D341Med (cell line): ENCODE data around the gene GGT6.
"Not testable (repeated sequence)": the region's sequence is repeated elsewhere in the genome, so short reads cannot be mapped to it uniquely, and the experiment has no call there.

Experiments
- DNase-seq: peaks from one replicate; pipeline ENCODE4 v3.0.0; 2012; ENCODE audit warnings: low spot score

The GGT6 gene

GRCh38 chr17:4560421-4560820 is at the start of gene GGT6:
Gene GGT6 (minus strand): TSS chr17:4560577. CDS start chr17:4560521, 56 bp downstream.
- no peak for DNase-seq

DNA sequence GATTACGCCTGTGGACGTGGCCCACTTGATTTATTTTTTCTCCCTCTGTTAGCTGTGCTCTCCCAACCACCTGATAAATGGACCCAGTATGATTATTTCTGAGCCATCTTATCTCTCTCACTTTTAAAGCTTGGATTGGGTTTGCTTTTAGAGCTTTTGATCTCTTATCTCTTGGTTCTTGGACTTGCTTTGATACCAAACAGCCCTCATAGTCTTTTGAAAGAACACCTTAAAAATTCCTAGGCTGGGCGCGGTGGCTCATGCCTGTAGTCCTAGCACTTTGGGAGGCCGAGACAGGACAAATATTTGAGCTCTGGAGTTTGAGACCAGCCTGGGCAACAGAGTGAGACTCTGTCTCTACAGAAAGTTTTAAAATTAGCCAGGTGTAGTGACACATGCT is 49.8 kb upstream of the GGT6 start:
- no peak for DNase-seq

GRCh38 chr17:4609761-4610160 is 49.4 kb upstream of the GGT6 start:
- no peak for DNase-seq

DNA sequence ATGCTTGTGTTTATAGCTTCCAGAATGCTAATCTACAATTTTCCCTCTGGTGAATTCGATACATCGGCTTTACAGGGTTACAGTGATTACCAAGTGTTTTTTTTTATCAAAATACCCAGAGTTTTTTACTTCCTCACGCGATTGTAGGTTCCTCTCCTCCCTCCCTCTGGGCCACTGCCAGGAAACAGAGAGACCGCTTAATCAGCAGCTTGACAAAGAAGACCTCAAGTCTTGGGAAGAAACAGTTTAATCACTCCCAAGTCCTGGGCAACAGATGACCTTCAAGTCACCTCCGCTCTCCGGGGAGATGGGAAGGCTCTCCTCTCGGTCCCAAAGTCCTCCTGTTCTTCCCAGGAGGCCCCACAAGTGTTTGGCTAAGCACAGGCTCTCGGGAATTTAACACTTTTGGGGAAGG is 47.4 kb upstream of the GGT6 start:
- no peak for DNase-seq

DNA sequence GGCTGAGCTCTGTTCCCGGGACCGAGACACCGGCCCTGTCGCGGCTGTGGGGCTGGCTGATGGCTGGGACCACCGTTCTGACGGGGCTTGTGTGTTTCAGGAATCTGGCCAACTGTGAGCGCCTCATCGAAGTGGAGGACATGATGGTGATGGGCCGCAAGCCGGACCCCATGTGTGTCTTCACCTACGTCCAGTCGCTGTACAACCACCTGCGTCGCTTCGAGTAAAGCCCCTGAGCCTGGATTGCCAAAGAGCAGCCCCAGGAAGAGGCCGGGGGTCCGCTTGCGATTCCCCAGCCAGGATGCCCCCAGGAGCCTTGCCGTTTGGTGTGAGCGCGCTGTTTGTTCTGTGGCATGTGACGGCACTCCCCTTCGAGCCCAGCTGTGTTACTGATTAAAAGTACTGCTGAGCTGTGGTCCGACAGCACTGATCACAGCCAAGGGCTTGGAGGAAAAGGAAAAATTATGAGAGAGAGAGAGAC is 46.9 kb upstream of the GGT6 start:
- DNase-seq, result no peak

GRCh38 chr17:4605826-4606225 is 45.4 kb upstream of the GGT6 start:
- DNase-seq, result no peak

DNA sequence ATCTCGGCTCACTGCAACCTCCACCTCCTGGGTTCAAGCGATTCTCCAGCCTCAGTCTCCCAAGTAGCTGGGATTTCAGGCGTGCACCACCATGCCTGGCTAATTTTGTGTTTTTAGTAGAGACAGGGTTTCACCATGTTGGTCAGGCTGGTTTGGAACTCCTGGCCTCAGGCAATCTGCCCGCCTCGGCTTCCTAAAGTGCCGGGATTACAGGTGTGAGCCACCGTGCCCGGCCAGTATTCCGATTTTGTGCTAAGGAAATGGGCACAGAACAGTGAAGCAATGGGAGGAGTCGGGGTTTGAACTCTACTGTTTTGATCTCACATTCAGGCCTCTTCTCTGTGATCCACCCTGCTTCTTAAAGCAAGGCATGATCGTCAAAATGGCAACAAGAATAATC is 44.4 kb upstream of the GGT6 start:
- DNase-seq, result not testable (repeated sequence)

DNA sequence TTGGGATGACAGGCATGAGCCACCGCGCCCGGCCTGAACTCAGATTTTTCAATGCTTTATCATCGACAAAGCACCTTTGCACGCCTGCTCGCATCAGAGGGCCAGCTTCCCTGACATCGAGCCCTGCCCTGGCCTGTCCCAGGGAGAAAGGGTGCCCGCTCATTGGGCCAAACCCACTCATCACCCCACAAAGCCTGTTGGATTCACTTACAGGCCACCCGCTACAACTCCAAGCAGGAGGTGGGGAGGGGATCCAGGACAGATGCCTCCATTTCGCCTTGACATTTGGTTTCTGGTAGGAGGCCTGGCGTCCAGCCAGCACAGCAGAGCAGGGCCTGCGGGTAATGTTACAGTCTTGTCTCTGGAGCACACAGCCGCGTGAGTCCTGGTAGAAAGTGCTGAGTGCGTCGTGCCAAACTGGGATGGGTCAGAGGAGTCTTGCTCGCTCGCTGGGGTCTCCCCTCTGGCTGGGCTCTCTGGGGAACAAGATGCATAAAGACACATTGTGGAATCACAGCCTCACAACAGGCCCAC is 43.8 kb upstream of the GGT6 start:
- no peak for DNase-seq

GRCh38 chr17:4602041-4602440 is 41.7 kb upstream of the GGT6 start:
- no peak for DNase-seq

GRCh38 chr17:4601326-4601725 is 40.9 kb upstream of the GGT6 start:
- no peak for DNase-seq

DNA sequence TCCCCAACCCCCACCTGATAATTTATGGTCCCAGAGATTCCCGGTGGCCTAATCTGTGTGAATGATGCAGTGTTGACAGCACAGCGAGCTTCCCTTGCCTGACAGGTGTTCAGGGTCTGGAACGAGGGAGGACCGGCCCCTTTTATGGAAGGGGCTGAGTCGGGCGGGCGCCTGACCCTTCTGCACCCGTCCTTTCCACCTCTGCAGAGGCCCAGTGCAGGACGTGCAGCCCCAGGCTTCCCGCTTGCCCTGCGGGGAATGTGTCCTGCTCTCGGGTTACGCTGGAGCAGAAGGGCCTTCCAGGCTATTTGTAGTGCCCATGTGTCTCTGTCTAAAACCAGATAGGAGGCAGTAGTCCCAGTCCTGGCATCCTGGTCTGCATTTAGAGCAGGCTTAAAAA is 40.2 kb upstream of the GGT6 start:
- no peak for DNase-seq

DNA sequence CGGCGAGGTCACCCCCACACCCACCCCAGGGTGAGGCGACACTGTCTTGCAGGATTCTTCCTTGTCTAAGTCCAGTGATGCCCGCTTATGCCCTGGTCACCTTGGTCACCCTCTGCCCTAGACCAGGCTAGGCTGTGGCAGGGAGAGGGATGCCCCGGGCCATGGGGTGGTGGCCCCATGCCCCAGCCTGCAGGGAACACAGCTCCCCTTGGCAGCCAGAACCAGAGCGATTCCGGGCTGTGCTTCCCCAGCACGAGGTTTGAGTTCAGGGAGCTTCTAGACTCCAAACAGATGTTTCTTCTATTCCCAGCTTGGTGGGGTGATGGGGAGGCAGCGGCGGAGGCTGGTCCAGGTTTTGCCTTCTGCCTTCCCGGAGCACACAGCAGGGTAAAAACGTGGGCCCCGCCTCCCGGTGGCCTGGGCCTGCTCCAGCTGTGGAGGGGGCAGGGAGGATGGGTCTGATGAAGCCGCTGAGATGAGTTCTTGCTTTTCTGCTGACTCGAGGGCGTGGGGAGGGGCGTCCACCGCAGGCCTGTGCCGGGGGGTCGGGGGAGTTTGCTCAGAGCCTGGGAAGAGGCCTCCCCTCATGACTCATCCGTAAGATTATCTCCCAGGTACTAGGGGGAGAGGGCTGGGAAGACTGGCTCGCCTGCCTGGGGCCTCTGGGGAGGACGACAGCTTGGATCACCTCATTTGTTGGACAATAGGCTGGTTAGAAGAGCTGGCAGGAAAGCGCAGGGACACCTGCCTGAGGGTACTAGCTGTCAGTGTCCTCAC is 39.3 kb upstream of the GGT6 start:
- DNase-seq, result no peak

DNA sequence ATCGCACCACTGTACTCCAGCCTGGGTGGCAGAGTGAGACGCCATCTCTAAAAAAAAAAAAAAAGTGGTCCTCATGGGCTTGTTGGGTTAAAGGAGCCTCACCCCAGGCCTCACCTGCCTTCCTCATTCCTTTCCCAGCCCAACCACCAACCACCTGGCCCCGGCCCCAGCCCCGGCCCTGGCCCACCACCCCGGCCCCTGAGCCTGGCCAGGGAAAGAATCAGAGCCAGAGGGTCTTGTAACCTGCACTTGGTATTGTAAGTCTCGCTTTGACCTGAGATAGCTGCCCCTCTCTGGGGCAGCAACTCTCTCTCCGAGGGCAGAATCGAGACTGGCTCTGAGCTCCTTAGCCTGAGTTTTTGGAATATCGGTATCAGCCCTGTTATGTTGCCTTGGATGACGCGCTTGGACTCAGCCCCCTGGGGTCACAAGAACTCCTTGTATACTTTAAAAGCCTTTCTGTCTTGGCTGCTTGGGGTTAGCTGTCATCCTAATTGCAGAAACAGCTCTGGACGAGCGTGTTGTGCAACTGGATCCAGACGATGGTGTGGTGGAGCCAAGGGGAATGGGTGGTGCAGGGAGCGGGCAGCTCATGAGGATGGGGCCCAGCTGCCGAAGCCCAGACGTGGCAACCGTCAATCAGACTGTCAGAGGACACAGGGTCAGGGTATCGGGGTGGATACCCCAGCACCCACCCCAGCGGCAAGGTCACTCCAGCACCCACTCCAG is 38.6 kb upstream of the GGT6 start:
- no peak for DNase-seq

GRCh38 chr17:4597975-4598374 is 37.6 kb upstream of the GGT6 start:
- DNase-seq, result no peak

DNA sequence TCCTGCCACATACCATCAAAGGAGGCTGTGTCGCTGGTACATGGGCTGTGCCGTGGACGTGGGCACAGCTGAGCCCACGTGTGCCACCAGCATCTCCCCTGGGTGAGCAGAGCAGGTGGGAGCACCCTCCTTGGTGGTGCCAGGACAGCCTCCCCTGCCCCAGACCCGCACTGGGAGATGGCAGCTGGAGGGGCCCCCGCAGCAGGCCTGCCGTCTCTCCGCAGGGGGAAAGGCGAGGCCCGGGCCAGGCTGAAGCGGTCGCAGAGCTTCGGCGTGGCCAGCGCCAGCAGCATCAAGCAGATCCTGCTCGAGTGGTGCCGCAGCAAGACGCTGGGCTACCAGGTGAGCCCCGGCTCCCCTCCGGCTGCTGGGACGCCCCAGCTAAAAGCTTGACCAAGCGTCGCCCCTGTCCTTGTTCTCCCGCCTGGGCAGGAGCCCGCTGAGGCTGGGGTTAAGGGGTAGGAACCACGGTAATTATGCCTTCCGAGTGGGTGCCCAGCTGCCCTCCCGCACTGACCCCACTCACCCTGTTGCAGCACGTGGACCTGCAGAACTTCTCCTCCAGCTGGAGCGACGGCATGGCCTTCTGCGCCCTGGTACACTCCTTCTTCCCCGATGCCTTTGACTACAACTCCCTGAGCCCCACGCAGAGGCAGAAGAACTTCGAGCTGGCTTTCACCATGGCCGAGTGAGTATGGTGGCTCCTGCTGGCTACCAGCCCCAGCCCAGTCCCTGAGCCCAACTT is 36.4 kb upstream of the GGT6 start:
- DNase-seq, result no peak

- not testable (repeated sequence) for DNase-seq
Observed at GRCh38 chr17:4595685-4596342, 35.4 kb upstream of the GGT6 start.

DNA sequence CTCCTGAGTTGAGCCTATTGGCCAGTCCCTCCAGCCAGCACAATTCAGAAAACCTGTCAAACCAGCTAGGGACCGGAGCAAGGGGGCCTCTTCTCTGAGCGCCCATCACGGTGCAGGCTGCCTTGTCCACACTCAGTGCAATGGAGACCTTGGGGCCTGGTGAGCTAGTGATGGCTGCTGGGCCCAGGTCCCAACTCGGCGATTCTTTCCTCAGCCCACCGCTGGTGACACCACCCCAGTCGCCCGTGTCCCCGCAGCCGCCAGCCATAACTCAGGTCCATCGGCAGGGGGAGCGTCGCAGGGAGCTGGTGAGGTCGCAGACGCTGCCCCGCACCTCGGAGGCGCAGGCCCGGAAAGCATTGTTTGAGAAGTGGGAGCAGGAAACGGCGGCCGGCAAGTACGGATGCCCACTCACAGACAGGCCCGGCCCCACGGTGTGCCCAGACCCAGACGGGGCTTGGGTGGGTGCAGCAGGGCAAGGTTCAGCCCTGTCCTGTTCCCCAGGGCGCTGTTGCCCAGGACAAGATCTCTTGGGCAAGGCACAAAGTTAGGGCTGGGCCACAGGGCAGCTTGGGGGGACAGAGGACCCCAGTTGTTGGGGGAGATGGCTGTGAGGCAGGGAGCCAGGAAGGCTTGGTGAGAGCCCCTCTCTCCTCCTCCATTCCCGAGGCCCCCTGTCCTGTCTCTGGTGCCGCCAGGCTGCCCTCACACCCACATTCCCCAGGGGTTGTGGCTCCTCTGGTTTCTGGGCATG is 34.7 kb upstream of the GGT6 start:
- no peak for DNase-seq

GRCh38 chr17:4594406-4594805 is 34.0 kb upstream of the GGT6 start:
- DNase-seq, result no peak

DNA sequence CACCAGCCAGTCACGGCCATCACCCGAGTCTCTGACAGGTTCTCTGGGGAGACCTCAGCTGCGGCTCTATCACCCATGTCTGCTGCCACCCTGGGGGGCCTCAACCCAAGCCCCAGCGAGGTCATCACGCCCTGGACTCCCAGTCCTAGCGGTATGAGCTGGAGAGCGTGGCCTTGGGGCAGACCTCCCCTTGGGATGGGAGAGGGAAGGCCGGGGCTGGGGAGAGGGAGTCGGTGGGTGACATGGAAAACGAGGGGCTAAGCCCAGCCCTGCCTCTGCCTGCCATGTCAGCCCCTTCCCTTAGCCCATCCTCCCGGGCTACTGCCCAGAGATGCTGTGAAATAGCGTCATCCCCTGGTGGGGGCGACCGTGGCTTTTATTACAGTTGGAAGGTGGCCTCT is 32.6 kb upstream of the GGT6 start:
- no peak for DNase-seq

DNA sequence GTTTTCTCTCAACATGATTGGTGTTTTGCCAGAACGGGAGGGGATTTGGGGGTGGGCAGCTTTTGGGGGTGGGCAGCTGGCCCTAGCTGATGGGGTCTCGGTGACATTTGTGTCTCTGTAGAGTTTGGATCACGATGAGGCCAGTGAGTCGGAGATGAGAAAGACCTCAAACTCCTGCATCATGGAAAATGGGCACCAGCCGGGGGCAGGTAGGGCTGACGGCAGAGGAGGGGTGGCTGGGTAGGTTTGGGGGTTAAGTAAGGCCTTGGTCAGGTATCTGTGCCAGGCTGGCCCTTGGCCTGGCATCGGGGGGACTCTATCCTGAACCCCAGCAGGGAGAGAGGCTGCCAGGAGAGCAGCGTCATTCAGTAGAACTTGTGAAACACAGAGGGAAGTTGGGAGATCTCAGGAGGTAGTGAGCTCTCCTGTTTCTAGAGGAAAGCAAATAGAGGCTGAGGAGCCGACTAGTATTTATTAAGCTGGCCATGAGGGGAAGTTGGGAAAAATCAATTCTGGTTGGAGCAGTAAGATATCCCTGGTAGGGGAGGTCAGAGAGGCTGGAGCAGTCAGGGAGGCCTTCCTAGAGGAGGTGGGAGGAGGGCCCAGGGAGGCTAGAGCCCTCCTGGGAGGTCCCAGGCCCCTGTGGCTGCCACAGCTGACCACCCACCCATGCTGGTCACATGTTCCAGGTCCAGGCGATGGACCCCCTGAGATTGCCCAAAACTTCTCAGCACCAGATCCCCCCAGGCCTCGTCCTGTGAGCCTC is 32.0 kb upstream of the GGT6 start:
- DNase-seq, result no peak
